Measurements from ENCODE around the gene AUNIP.

Gene AUNIP

GRCh38 chr1:25869909-25870606 is 10.8 kb upstream of the AUNIP start:
- no peak overlapping the region for H3K27ac ChIP-seq (ENCODE audit: low read depth, low read length)
- no peak overlapping the region for H4K5ac ChIP-seq (ENCODE audit: low read length)
- no peak overlapping the region for H3K56ac ChIP-seq (ENCODE audit: low read length)
- no peaks in the 10 kb centered on the region for H3K27me3 ChIP-seq (ENCODE audit: insufficient read depth, low read length, poor library complexity)
- DNase-seq = no peak
- H3K79me2 ChIP-seq (ENCODE audit: control insufficient read depth, insufficient read depth, low read length) = no peaks in the 10 kb centered on the region
- no peak overlapping the region for H4K8ac ChIP-seq (ENCODE audit: low read depth, low read length)
- no peaks in the 10 kb centered on the region for H3K36me3 ChIP-seq (ENCODE audit: control insufficient read depth, insufficient read depth, low read length)
- H3K4me3 ChIP-seq (ENCODE audit: low read length) = no peak overlapping the region
- no peak overlapping the region for H3K18ac ChIP-seq (ENCODE audit: low read length)
- peaks cover 5% of the 10 kb centered on the region for H3K4me1 ChIP-seq (ENCODE audit: control insufficient read depth, low read depth, low read length)
- no peak overlapping the region for H3K4ac ChIP-seq (ENCODE audit: low read depth, low read length)
- no peaks in the 10 kb centered on the region for H3K79me1 ChIP-seq (ENCODE audit: low read length)
- no peak overlapping the region for H3K9ac ChIP-seq (ENCODE audit: low read length)
- H3K23ac ChIP-seq (ENCODE audit: low read length) = no peak overlapping the region
- H2BK15ac ChIP-seq (replicated peaks; ENCODE audit: low read depth) = no peak overlapping the region
- H2BK5ac ChIP-seq (ENCODE audit: low read length) = no peak overlapping the region
- WGBS (ENCODE audit: extremely low coverage, insufficient coverage, low lambda C conversion rate) = no CpG with 5 or more reads among the region's 6 CpGs
- no peak overlapping the region for H3K4me2 ChIP-seq (ENCODE audit: low read length)
- no peak overlapping the region for H2BK120ac ChIP-seq (ENCODE audit: low read depth, low read length)
- H2AK5ac ChIP-seq (ENCODE audit: low read length) = no peak overlapping the region

- Histone ChIP-seq H3K23ac (ENCODE audit: low read length) (no peak overlapping the region), H2BK5ac (ENCODE audit: low read length) (no peak overlapping the region), H3K79me2 (ENCODE audit: control insufficient read depth, insufficient read depth, low read length) (no peaks in the 10 kb centered on the region), H3K79me1 (ENCODE audit: low read length) (no peaks in the 10 kb centered on the region), H3K4ac (ENCODE audit: low read depth, low read length) (no peak overlapping the region), H3K4me3 (ENCODE audit: low read length) (no peak overlapping the region), H3K9ac (ENCODE audit: low read length) (no peak overlapping the region), H4K5ac (ENCODE audit: low read length) (no peak overlapping the region), H4K8ac (ENCODE audit: low read depth, low read length) (no peak overlapping the region), H3K4me2 (ENCODE audit: low read length) (no peak overlapping the region), H3K27me3 (ENCODE audit: insufficient read depth, low read length, poor library complexity) (no peaks in the 10 kb centered on the region), H3K27ac (ENCODE audit: low read depth, low read length) (no peak overlapping the region), H2AK5ac (ENCODE audit: low read length) (no peak overlapping the region), H3K56ac (ENCODE audit: low read length) (no peak overlapping the region), H3K36me3 (ENCODE audit: control insufficient read depth, insufficient read depth, low read length) (no peaks in the 10 kb centered on the region), H2BK15ac (replicated peaks; ENCODE audit: low read depth) (no peak overlapping the region), H3K4me1 (ENCODE audit: control insufficient read depth, low read depth, low read length) (peaks cover 3% of the 10 kb centered on the region), H2BK120ac (ENCODE audit: low read depth, low read length) (no peak overlapping the region), H3K18ac (ENCODE audit: low read length) (no peak overlapping the region)
- no peak for DNase-seq
- WGBS (ENCODE audit: extremely low coverage, insufficient coverage, low lambda C conversion rate) = no CpG with 5 or more reads among the region's 9 CpGs
These were observed 8.1 kb upstream of the AUNIP start for GRCh38 chr1:25867210-25867991.

GRCh38 chr1:25866288-25866687 is 7.0 kb upstream of the AUNIP start:
- WGBS (ENCODE audit: extremely low coverage, insufficient coverage, low lambda C conversion rate) = no CpG with 5 or more reads among the region's 1 CpG
- Histone ChIP-seq H3K56ac (ENCODE audit: low read length) (no peak overlapping the region), H3K27me3 (ENCODE audit: insufficient read depth, low read length, poor library complexity) (no peaks in the 10 kb centered on the region), H3K79me1 (ENCODE audit: low read length) (no peaks in the 10 kb centered on the region), H3K23ac (ENCODE audit: low read length) (no peak overlapping the region), H3K4me3 (ENCODE audit: low read length) (no peak overlapping the region), H2BK15ac (replicated peaks; ENCODE audit: low read depth) (no peak overlapping the region), H3K18ac (ENCODE audit: low read length) (no peak overlapping the region), H2BK120ac (ENCODE audit: low read depth, low read length) (no peak overlapping the region), H3K9ac (ENCODE audit: low read length) (no peak overlapping the region), H2AK5ac (ENCODE audit: low read length) (no peak overlapping the region), H3K4me1 (ENCODE audit: control insufficient read depth, low read depth, low read length) (peaks cover 3% of the 10 kb centered on the region), H4K5ac (ENCODE audit: low read length) (no peak overlapping the region), H3K4me2 (ENCODE audit: low read length) (no peak overlapping the region), H3K27ac (ENCODE audit: low read depth, low read length) (no peak overlapping the region), H2BK5ac (ENCODE audit: low read length) (no peak overlapping the region), H3K4ac (ENCODE audit: low read depth, low read length) (no peak overlapping the region), H3K36me3 (ENCODE audit: control insufficient read depth, insufficient read depth, low read length) (no peaks in the 10 kb centered on the region), H4K8ac (ENCODE audit: low read depth, low read length) (no peak overlapping the region), H3K79me2 (ENCODE audit: control insufficient read depth, insufficient read depth, low read length) (no peaks in the 10 kb centered on the region)
- no peak for DNase-seq

GRCh38 chr1:25864434-25864833 is 5.2 kb upstream of the AUNIP start:
- H2BK120ac ChIP-seq (ENCODE audit: low read depth, low read length) = no peak overlapping the region
- H4K8ac ChIP-seq (ENCODE audit: low read depth, low read length) = no peak overlapping the region
- H3K27ac ChIP-seq (ENCODE audit: low read depth, low read length) = no peak overlapping the region
- peaks cover 3% of the 10 kb centered on the region for H3K4me1 ChIP-seq (ENCODE audit: control insufficient read depth, low read depth, low read length)
- no CpG with 5 or more reads among the region's 3 CpGs for WGBS (ENCODE audit: extremely low coverage, insufficient coverage, low lambda C conversion rate)
- no peak overlapping the region for H2BK15ac ChIP-seq (replicated peaks; ENCODE audit: low read depth)
- H3K23ac ChIP-seq (ENCODE audit: low read length) = no peak overlapping the region
- H3K18ac ChIP-seq (ENCODE audit: low read length) = no peak overlapping the region
- H3K9ac ChIP-seq (ENCODE audit: low read length) = no peak overlapping the region
- H3K27me3 ChIP-seq (ENCODE audit: insufficient read depth, low read length, poor library complexity) = no peaks in the 10 kb centered on the region
- H3K79me2 ChIP-seq (ENCODE audit: control insufficient read depth, insufficient read depth, low read length) = no peaks in the 10 kb centered on the region
- H3K4ac ChIP-seq (ENCODE audit: low read depth, low read length) = no peak overlapping the region
- H3K36me3 ChIP-seq (ENCODE audit: control insufficient read depth, insufficient read depth, low read length) = no peaks in the 10 kb centered on the region
- no peak overlapping the region for H3K4me2 ChIP-seq (ENCODE audit: low read length)
- H3K56ac ChIP-seq (ENCODE audit: low read length) = no peak overlapping the region
- no peak overlapping the region for H4K5ac ChIP-seq (ENCODE audit: low read length)
- H2AK5ac ChIP-seq (ENCODE audit: low read length) = no peak overlapping the region
- no peak for DNase-seq
- no peak overlapping the region for H3K4me3 ChIP-seq (ENCODE audit: low read length)
- no peak overlapping the region for H2BK5ac ChIP-seq (ENCODE audit: low read length)
- no peaks in the 10 kb centered on the region for H3K79me1 ChIP-seq (ENCODE audit: low read length)

GRCh38 chr1:25863486-25864262 is 4.4 kb upstream of the AUNIP start:
- H3K4ac ChIP-seq (ENCODE audit: low read depth, low read length) = no peak overlapping the region
- H3K9ac ChIP-seq (ENCODE audit: low read length) = no peak overlapping the region
- no peak overlapping the region for H3K4me2 ChIP-seq (ENCODE audit: low read length)
- H2BK15ac ChIP-seq (replicated peaks; ENCODE audit: low read depth) = no peak overlapping the region
- peaks cover 2% of the 10 kb centered on the region for H3K79me1 ChIP-seq (ENCODE audit: low read length)
- H3K27ac ChIP-seq (ENCODE audit: low read depth, low read length) = no peak overlapping the region
- H4K5ac ChIP-seq (ENCODE audit: low read length) = no peak overlapping the region
- peaks cover 3% of the 10 kb centered on the region for H3K4me1 ChIP-seq (ENCODE audit: control insufficient read depth, low read depth, low read length)
- H3K56ac ChIP-seq (ENCODE audit: low read length) = no peak overlapping the region
- H2AK5ac ChIP-seq (ENCODE audit: low read length) = no peak overlapping the region
- no peak overlapping the region for H2BK5ac ChIP-seq (ENCODE audit: low read length)
- H3K18ac ChIP-seq (ENCODE audit: low read length) = no peak overlapping the region
- no peaks in the 10 kb centered on the region for H3K27me3 ChIP-seq (ENCODE audit: insufficient read depth, low read length, poor library complexity)
- peaks cover 4% of the 10 kb centered on the region for H3K79me2 ChIP-seq (ENCODE audit: control insufficient read depth, insufficient read depth, low read length)
- WGBS (ENCODE audit: extremely low coverage, insufficient coverage, low lambda C conversion rate) = no CpG with 5 or more reads among the region's 25 CpGs
- no peaks in the 10 kb centered on the region for H3K36me3 ChIP-seq (ENCODE audit: control insufficient read depth, insufficient read depth, low read length)
- no peak overlapping the region for H3K23ac ChIP-seq (ENCODE audit: low read length)
- H4K8ac ChIP-seq (ENCODE audit: low read depth, low read length) = no peak overlapping the region
- H3K4me3 ChIP-seq (ENCODE audit: low read length) = no peak overlapping the region
- no peak for DNase-seq
- no peak overlapping the region for H2BK120ac ChIP-seq (ENCODE audit: low read depth, low read length)

Data from mesendoderm (in vitro differentiated cells).